ENCODE data around the gene HIGD1A. TPM values are rescaled to one million over a fixed set of nuclear protein-coding genes. Genes with fewer than 3 reads are reported as not detected.

Gene HIGD1A
- total RNA-seq, 1 donor from 2014 or later, result 377 TPM

- Histone ChIP-seq H3K4me3 (no peak overlapping the region), H3K27ac (replicated peaks) (no peak overlapping the region), H3K27me3 (ENCODE audit: low read depth) (no peaks in the 10 kb centered on the region), H3K36me3 (no peaks in the 10 kb centered on the region), H3K9me3 (replicated peaks) (no peaks in the 10 kb centered on the region), H3K4me1 (no peaks in the 10 kb centered on the region)
- no peak for DNase-seq
- intact Hi-C loops (cut with micrococcal nuclease), result loop anchor here (5.0 kb wide), 1 partner anchor 58 kb away; no protein-coding TSS in a partner anchor
- no peak for TF ChIP-seq CTCF (IDR thresholded peaks at IDR 0.05; ENCODE audit: borderline replicate concordance)
Measured at GRCh38 chr3:42829083-42829627, 24.9 kb upstream of the HIGD1A start.

- Histone ChIP-seq H3K4me3 (no peak overlapping the region), H3K4me1 (no peaks in the 10 kb centered on the region), H3K27ac (replicated peaks) (no peak overlapping the region), H3K9me3 (replicated peaks) (no peaks in the 10 kb centered on the region), H3K36me3 (no peaks in the 10 kb centered on the region), H3K27me3 (ENCODE audit: low read depth) (no peaks in the 10 kb centered on the region)
- no peak for TF ChIP-seq CTCF (IDR thresholded peaks at IDR 0.05; ENCODE audit: borderline replicate concordance)
- DNase-seq, result no peak
- intact Hi-C loops (cut with micrococcal nuclease), result loop anchor here (5.0 kb wide), 1 partner anchor 60 kb away; no protein-coding TSS in a partner anchor
Measured at GRCh38 chr3:42827654-42828053, 23.4 kb upstream of the HIGD1A start.

GRCh38 chr3:42827023-42827422 is 22.7 kb upstream of the HIGD1A start:
- H3K9me3 ChIP-seq (replicated peaks), result no peaks in the 10 kb centered on the region
- no peak for TF ChIP-seq CTCF (IDR thresholded peaks at IDR 0.05; ENCODE audit: borderline replicate concordance)
- intact Hi-C loops (cut with micrococcal nuclease), result loop anchor here (5.0 kb wide), 1 partner anchor 60 kb away; no protein-coding TSS in a partner anchor
- H3K36me3 ChIP-seq, result no peaks in the 10 kb centered on the region
- no peak overlapping the region for H3K4me3 ChIP-seq
- H3K4me1 ChIP-seq, result no peaks in the 10 kb centered on the region
- H3K27ac ChIP-seq (replicated peaks), result no peak overlapping the region
- no peaks in the 10 kb centered on the region for H3K27me3 ChIP-seq (ENCODE audit: low read depth)
- no peak for DNase-seq

- Histone ChIP-seq H3K4me3 (no peak overlapping the region), H3K36me3 (no peaks in the 10 kb centered on the region), H3K27ac (replicated peaks) (no peak overlapping the region), H3K4me1 (no peaks in the 10 kb centered on the region), H3K27me3 (ENCODE audit: low read depth) (no peaks in the 10 kb centered on the region), H3K9me3 (replicated peaks) (no peaks in the 10 kb centered on the region)
- DNase-seq, result no peak
- TF ChIP-seq CTCF (IDR thresholded peaks at IDR 0.05; ENCODE audit: borderline replicate concordance), result no peak
- intact Hi-C loops (cut with micrococcal nuclease), result loop anchor here (5.0 kb wide), 1 partner anchor 61 kb away; no protein-coding TSS in a partner anchor
Measured at GRCh38 chr3:42826141-42826540, 21.9 kb upstream of the HIGD1A start.

- no peak for TF ChIP-seq CTCF (IDR thresholded peaks at IDR 0.05; ENCODE audit: borderline replicate concordance)
- Histone ChIP-seq H3K4me3 (no peak overlapping the region), H3K9me3 (replicated peaks) (no peaks in the 10 kb centered on the region), H3K27ac (replicated peaks) (no peak overlapping the region), H3K36me3 (no peaks in the 10 kb centered on the region), H3K27me3 (ENCODE audit: low read depth) (no peaks in the 10 kb centered on the region), H3K4me1 (no peaks in the 10 kb centered on the region)
- intact Hi-C loops (cut with micrococcal nuclease), result no loop called here
- no peak for DNase-seq
Measured at GRCh38 chr3:42823351-42823750, 19.1 kb upstream of the HIGD1A start.

All from left ventricle myocardium inferior (tissue), 1 donor.